GM23338 (cell line): ENCODE results near the gene EEIG2. TPM values are rescaled to one million over a fixed set of nuclear protein-coding genes. Genes with fewer than 3 reads are reported as not detected.

Experiments
- ATAC-seq: fragments of 200-7000 bp; cut with Tn5 transposase; 3 replicates; pipeline ENCODE4 v1.9.1; 2020
- DNase-seq: peaks from one replicate; pipeline ENCODE4 v3.0.0-alpha.2; 2015; ENCODE audit warnings: low spot score
- H2AFZ ChIP-seq: fragments of 200-600 bp; sonication (generic); 2 replicates; pipeline ENCODE4 v1.8.0; 2016; ENCODE audit warnings: antibody characterized with exemption, mild to moderate bottlenecking, moderate library complexity
- H3F3A ChIP-seq: fragments of 200-600 bp; sonication (generic); replicated peaks from 2 replicates; pipeline ENCODE4 v1.8.0; 2017; ENCODE audit warnings: antibody characterized with exemption, mixed run types, low read depth
- H3K27ac ChIP-seq: fragments of 200-600 bp; sonication (generic); 2 replicates; pipeline ENCODE4 v1.6.1; 2016; ENCODE audit warnings: low read depth
- H3K27me3 ChIP-seq: fragments of 200-600 bp; sonication (generic); 2 replicates; pipeline ENCODE4 v1.8.0; 2016; ENCODE audit warnings: mild to moderate bottlenecking, mixed run types, moderate library complexity; ENCODE audit not compliant: insufficient read depth
- H3K36me3 ChIP-seq: fragments of 200-600 bp; sonication (generic); 2 replicates; pipeline ENCODE4 v1.8.0; 2016; ENCODE audit warnings: mild to moderate bottlenecking; ENCODE audit not compliant: insufficient read depth
- H3K4me1 ChIP-seq: fragments of 200-600 bp; sonication (generic); 2 replicates; pipeline ENCODE4 v1.8.0; 2016; ENCODE audit warnings: mild to moderate bottlenecking, moderate library complexity; ENCODE audit not compliant: insufficient read depth
- H3K4me2 ChIP-seq: fragments of 200-600 bp; sonication (generic); 2 replicates; pipeline ENCODE4 v1.7.1; 2017; ENCODE audit warnings: mixed run types
- H3K4me3 ChIP-seq: fragments of 200-600 bp; sonication (generic); 2 replicates; pipeline ENCODE4 v1.6.1; 2016; ENCODE audit warnings: mixed run types
- H3K79me2 ChIP-seq: fragments of 200-600 bp; sonication (generic); replicated peaks from 2 replicates; pipeline ENCODE4 v1.8.0; 2017; ENCODE audit warnings: mild to moderate bottlenecking; ENCODE audit not compliant: insufficient read depth
- H3K9me2 ChIP-seq: fragments of 200-600 bp; sonication (generic); 2 replicates; pipeline ENCODE4 v1.8.0; 2017; ENCODE audit not compliant: insufficient read depth
- H4K20me1 ChIP-seq: fragments of 200-600 bp; sonication (generic); replicated peaks from 2 replicates; pipeline ENCODE4 v1.8.0; 2017; ENCODE audit warnings: mild to moderate bottlenecking; ENCODE audit not compliant: insufficient read depth
- H3K27ac Mint-ChIP-seq: 2 replicates; pipeline ENCODE4 v1.8.0; 2020; ENCODE audit warnings: inconsistent platforms, mild to moderate bottlenecking, moderate library complexity, mixed read lengths
- H3K27me3 Mint-ChIP-seq: 3 replicates; pipeline ENCODE4 v1.8.0; 2022; ENCODE audit warnings: low read depth, mild to moderate bottlenecking, moderate library complexity, mixed read lengths, inconsistent platforms; ENCODE audit not compliant: insufficient read depth, poor library complexity
- H3K36me3 Mint-ChIP-seq: 3 replicates; pipeline ENCODE4 v1.8.0; 2021; ENCODE audit warnings: low read depth, mild to moderate bottlenecking, inconsistent platforms, moderate library complexity, mixed read lengths
- H3K4me1 Mint-ChIP-seq: 3 replicates; pipeline ENCODE4 v1.8.0; 2020; ENCODE audit warnings: mild to moderate bottlenecking, inconsistent platforms, mixed read lengths
- H3K4me3 Mint-ChIP-seq: 3 replicates; pipeline ENCODE4 v1.8.0; 2021; ENCODE audit warnings: moderate library complexity, mild to moderate bottlenecking, inconsistent platforms, mixed read lengths
- H3K9me3 Mint-ChIP-seq: 3 replicates; pipeline ENCODE4 v1.8.0; 2020; ENCODE audit warnings: moderate library complexity, mild to moderate bottlenecking, inconsistent platforms, mixed read lengths
- CREB1 ChIP-seq: fragments of 250-450 bp; sonication (Bioruptor Pico); IDR thresholded peaks from 2 replicates; pipeline ENCODE4 v1.5.0; 2020; ENCODE audit warnings: low read depth, mild to moderate bottlenecking, moderate library complexity
- ETS1 ChIP-seq: IDR thresholded peaks from 2 replicates; pipeline ENCODE4 v1.6.1; 2016; ENCODE audit warnings: antibody characterized with exemption
- EZH2 ChIP-seq: fragments of 200-600 bp; sonication (generic); IDR thresholded peaks from one replicate; pipeline ENCODE4 v1.8.0; 2017; ENCODE audit warnings: antibody characterized with exemption, mild to moderate bottlenecking, low read depth; ENCODE audit not compliant: unreplicated experiment
- EZH2phosphoT487 ChIP-seq: fragments of 200-600 bp; sonication (generic); IDR thresholded peaks from one replicate; pipeline ENCODE4 v1.8.1; 2018; ENCODE audit warnings: antibody characterized with exemption; ENCODE audit not compliant: unreplicated experiment
- JUNB ChIP-seq: IDR thresholded peaks from one replicate; pipeline ENCODE4 v1.6.1; 2016; ENCODE audit warnings: antibody characterized with exemption; ENCODE audit not compliant: unreplicated experiment
- NANOG ChIP-seq: IDR thresholded peaks from 2 replicates; pipeline ENCODE4 v1.6.1; 2016; ENCODE audit warnings: antibody characterized with exemption, borderline replicate concordance
- POLR2AphosphoS5 ChIP-seq: IDR thresholded peaks from 2 replicates; pipeline ENCODE4 v1.6.1; 2016; ENCODE audit warnings: antibody characterized with exemption, low read depth
- STAT1 ChIP-seq: IDR thresholded peaks from one replicate; pipeline ENCODE4 v1.6.1; 2016; ENCODE audit warnings: antibody characterized with exemption; ENCODE audit not compliant: unreplicated experiment
- ZNF114 ChIP-seq: fragments of 250-450 bp; sonication (Bioruptor Pico); IDR thresholded peaks from 2 replicates; pipeline ENCODE4 v1.5.0; 2020; ENCODE audit warnings: mild to moderate bottlenecking, moderate library complexity
- ZNF331 ChIP-seq: fragments of 250-450 bp; sonication (Bioruptor Pico); IDR thresholded peaks from 2 replicates; pipeline ENCODE4 v1.5.0; 2020; ENCODE audit warnings: low read depth, mild to moderate bottlenecking, moderate library complexity
- ZNF462 ChIP-seq: fragments of 250-450 bp; sonication (Bioruptor Pico); IDR thresholded peaks from 2 replicates; pipeline ENCODE4 v1.5.0; 2020; ENCODE audit warnings: mild to moderate bottlenecking, moderate library complexity
- polyA plus RNA-seq: library from polyadenylated mRNA; unstranded; fragments of >200 nt; fragmentation: Nextera tagmentation; extraction: Ambion mirVana; gene quantifications from 2 replicates; pipeline ENCODE4 v1.2.1, GENCODE V29; 2016
- total RNA-seq: library from RNA; depleted of rRNA; stranded (reverse); fragments of >200 nt; shearing (Covaris generic); gene quantifications from 2 replicates; pipeline ENCODE4 v1.2.3, GENCODE V29; 2014

EEIG2 gene
- total and polyA plus RNA-seq, 2 experiments from 2014 or later: 7.9 to 44.5 TPM

- H3K27me3 Mint-ChIP-seq: peaks cover 2% of the 10 kb centered on the region
- H3K79me2 ChIP-seq: no peaks in the 10 kb centered on the region
- H3K27ac ChIP-seq: no peak overlapping the region
- H2AFZ ChIP-seq: peak overlapping the region; percentile 45; the same call in 1 of the 2 replicates
- H3K36me3 Mint-ChIP-seq: no peaks in the 10 kb centered on the region; the same call in 2 of the 3 replicates
- ATAC-seq (no peak), DNase-seq (no peak)
- H3K4me2 ChIP-seq: no peak overlapping the region
- no peaks in the 10 kb centered on the region for H4K20me1 ChIP-seq
- no peaks in the 10 kb centered on the region for H3K27me3 ChIP-seq
- H3K9me2 ChIP-seq: no peaks in the 10 kb centered on the region
- 0 out of 2 replicates have a peak, but pooled peaks cover 7% of the 10 kb centered on the region for H3F3A ChIP-seq
- H3K4me1 ChIP-seq: peaks cover 8% of the 10 kb centered on the region
- H3K27ac Mint-ChIP-seq: no peak overlapping the region
- peaks cover 7% of the 10 kb centered on the region; the same call in 2 of the 3 replicates for H3K9me3 Mint-ChIP-seq
- H3K4me3 ChIP-seq: no peak overlapping the region
- no peaks in the 10 kb centered on the region for H3K36me3 ChIP-seq
- H3K4me1 Mint-ChIP-seq: peaks cover 14% of the 10 kb centered on the region
- TF ChIP-seq EZH2phosphoT487 (no peak), ZNF462 (CRISPR knock-in tag) (no peak), CREB1 (CRISPR knock-in tag) (no peak), POLR2AphosphoS5 (no peak), NANOG (no peak), ZNF114 (CRISPR knock-in tag) (no peak), STAT1 (no peak), ETS1 (no peak), ZNF331 (CRISPR knock-in tag) (no peak), JUNB (no peak), EZH2 (no peak)
- no peak overlapping the region for H3K4me3 Mint-ChIP-seq
Observed at GRCh38 chr1:108531444-108531843, 28.5 kb upstream of the EEIG2 start.
